Right hindlimb (tissue), 1 donor: ENCODE data around the gene STPG4.

Experiments
- DNase-seq: peaks from one replicate; pipeline ENCODE4 v3.0.0-alpha.2; 2018

The STPG4 gene

GRCh38 chr2:47086054-47086471, 69.0 kb downstream of the STPG4 start:
- DNase-seq = peak; percentile 29

DNA sequence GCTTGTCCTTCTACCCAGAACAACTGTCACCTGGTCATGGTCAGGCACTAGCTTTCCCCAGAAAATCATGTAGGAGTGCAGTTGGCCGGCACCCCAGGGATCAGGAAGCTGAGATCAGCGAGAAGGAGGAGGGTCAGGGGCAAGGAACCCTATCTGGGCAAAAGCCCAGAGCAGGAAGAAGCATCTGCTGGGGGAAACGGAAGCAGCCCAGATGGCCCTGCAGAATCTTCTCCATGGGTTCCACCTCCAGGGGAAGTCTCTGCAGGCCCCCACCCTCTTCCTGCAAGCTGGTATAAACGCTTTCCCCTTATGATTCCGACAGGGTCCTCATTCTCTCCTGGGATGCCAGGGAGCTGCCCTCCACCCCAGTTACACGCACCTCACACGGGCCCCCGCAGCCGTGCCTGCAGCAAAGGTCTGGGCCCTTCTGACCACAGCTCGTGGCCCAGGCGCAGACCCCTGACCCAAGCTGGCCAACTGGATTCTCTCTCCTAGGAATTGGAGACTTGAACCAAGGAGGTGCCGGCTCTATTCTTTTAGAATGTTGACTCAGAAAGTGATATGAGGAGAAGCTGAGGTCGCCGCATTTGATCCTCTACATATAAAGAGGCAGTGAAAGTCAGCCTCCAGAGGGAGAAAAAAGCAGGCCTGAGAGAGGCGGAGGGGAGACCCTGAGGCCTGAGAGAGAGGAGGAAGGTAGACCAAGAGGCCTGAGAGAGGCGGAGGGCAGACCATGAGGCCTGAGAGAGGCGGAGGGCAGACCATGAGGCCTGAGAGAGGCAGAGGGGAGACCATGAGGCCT, 71.0 kb downstream of the STPG4 start:
- DNase-seq = no peak

DNA sequence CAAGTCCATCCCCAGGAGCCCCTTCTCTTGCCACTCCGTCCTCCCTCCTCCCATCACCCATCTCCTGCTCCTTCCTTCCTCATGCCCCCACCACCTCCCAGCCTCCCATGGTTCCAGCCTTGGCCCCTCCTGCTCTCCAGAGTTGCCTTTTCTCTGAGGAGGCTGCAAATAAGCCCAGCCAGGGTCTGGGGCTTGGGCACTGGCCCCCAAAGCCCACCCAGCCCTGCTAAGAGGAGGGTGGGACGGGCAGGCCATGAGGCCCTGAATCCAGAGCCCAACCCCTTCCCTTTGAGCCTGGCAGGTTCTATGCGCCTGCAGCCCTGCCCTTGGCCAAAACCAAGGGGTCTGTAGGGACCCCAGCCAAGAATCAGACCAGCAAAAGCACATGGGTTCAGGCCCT, 71.6 kb downstream of the STPG4 start:
- DNase-seq = no peak

DNA sequence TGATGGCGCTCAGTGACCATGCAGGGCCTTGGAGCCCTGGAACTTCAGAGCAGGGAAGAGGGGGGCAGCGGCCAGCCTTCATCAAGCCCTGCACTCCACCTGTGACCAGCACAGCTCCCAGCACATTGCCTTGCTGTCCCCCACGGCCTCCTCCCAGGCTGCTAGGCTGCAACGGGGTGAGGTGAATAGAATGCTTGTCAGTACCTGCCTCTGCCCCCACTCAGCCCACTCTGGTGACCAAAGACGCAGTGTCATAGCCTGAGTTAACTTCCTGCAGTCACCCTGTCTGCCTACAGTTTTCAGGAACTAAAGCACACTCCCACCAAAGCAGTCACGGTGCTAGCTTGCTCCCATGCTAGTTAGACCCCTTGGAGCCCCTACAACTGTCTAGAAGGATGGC, 72.1 kb downstream of the STPG4 start:
- no peak for DNase-seq

- DNase-seq = no peak
Observed at GRCh38 chr2:47080888-47081301, 74.2 kb downstream of the STPG4 start.

- DNase-seq = peak; percentile 22
Observed at GRCh38 chr2:47079515-47080412, 75.3 kb downstream of the STPG4 start.

GRCh38 chr2:47078541-47079482, 76.3 kb downstream of the STPG4 start:
- no peak for DNase-seq

DNA sequence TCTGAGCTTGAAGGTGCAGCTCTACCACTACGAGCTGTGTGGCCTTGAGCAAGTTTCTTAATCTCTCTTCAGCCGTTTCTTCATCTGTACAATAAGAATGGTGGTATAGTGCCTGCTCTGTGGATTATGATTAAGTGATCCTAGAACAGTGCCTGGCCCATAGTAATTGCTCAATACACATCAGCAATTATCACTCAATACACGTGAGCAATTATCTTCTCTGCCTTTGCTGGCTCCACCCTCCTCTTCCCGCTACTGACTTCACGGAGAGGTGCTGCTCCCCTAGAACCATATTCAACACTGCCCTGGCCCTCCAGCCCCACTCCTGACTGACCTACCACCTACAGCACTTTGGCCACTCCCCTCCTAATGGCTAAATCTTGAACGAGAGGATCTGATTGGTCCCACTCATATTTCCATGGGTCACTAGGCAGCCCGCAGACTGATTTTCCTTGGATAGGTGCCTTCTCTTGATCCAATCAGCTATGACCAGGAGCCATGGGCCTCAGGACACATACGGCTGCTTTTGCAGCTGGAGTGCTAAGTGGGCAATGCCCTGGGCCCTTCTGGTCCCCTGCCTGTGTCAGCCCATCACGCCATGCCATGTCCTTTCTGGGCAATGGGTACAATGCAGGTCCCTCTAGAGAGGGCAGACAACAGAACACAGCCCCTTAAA, 77.5 kb downstream of the STPG4 start:
- no peak for DNase-seq

- DNase-seq = no peak
Observed at GRCh38 chr2:47076586-47077441, 78.3 kb downstream of the STPG4 start.

- no peak for DNase-seq
Observed at GRCh38 chr2:47076126-47076506, 79.0 kb downstream of the STPG4 start.

DNA sequence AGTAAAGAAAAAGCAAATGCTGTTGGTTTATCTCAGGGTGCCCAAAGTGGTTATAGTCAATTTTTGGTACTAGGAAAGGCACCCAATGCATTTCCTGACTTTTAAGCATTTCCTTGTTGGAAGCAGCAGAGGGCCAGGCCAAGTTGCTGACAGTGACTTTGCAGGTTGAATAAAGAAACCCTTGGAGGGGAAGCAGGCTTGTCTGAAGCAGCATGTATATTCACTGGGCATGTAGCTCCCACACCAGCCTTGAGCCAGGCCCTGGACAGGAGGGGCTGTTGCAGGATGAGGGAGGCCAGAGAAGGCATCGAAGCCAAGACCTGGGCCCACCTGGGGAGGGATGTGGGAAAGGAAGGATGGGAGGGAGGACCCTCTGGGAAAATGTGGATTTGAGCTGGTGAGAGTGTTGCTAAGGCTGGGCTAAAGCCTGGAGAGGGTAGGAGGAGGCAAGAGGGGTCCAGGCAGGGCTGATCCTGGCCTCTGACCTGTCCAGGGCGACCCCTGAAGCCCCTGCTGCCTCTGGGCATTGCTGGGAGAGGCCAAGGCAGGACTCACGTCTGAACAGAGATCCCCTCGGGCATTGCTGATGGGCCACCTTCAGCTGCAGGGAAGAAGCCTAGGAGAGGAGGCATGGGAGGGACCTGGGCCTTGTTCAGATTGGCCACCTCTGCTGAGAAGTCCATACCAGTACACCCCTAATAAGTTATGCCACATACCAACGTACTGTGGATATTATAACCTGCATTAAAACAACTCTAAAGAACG, 79.6 kb downstream of the STPG4 start:
- DNase-seq = no peak

DNA sequence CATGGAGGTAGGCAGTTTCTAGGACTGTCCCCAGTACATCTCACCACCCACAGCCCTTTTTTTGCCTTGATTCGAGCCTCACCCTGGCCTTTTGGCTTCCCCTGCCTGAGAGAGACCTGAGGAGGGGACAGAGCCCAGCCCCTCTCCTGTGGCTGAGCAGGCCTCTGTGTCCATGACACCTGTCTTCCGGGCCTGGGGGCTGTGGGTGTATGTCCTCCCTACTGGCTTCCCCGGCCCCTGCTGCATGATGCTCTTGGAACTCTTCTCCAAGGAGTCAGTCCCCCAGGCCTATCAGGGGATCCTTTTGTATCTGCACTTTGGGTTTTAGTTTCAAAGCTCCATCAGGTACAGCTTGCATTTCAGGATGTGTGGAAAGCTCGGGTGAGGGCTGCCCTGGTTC, 80.4 kb downstream of the STPG4 start:
- no peak for DNase-seq

GRCh38 chr2:47073641-47074040, 81.5 kb downstream of the STPG4 start:
- DNase-seq = no peak

- DNase-seq = no peak
Observed at GRCh38 chr2:47073217-47073616, 81.9 kb downstream of the STPG4 start.

DNA sequence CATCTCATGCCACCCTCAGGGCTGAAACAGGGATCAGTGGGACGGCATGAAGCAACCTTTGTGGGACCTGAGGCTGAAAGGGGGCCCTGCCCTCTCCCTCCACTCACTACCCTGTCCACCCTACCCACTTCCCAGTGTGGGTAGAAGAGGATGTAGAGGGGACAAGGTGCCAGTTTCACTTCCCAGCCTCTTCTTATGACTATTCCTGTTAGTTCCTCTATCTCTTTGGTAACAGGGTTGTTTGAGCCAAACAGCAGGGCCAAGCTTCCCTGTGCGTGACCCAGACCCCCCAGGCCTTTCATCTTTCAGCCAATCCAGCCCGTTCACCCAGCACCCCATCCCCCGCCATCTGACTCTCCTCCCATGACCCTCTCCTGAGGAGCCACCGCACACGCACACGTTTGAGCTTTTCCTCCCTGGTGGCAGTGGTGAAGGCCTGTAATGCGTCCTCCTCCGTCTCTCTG, 82.3 kb downstream of the STPG4 start:
- DNase-seq = no peak

DNA sequence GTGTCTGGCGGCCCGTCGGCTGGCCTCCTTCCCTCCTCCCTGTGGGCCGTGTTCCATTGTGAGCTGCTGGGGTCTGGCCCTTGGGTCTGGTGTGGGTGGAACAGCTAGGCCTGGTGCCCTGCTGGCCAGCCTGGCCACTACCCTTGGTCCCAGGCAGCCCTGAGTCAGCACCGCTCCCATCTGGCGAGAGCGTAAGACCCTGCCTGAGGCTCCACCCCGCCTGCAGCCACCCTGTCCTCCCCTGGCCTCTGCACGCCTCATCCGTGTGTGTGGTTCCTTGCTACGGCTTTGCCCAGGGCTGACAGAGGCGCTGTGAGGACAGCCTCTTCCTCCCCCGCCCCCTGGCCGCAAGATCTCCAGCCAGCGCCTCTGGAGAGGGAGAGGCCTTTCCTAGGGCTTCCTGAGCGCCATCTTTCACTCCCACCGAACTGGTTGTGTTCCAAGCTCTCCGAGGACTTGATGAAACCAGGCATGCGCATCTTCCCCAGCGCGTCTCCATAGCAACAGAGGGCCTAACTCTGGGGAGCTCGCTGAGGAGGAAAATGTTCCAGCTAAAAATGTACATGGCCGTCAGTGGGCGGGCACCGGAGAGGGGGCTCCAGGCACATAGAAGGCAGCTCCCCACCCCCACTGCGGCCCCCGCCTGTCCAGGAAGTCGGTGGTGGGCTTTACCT, 83.0 kb downstream of the STPG4 start:
- peak; percentile 89 for DNase-seq

GRCh38 chr2:47070920-47071824, 83.9 kb downstream of the STPG4 start:
- DNase-seq = peak; percentile 74

DNA sequence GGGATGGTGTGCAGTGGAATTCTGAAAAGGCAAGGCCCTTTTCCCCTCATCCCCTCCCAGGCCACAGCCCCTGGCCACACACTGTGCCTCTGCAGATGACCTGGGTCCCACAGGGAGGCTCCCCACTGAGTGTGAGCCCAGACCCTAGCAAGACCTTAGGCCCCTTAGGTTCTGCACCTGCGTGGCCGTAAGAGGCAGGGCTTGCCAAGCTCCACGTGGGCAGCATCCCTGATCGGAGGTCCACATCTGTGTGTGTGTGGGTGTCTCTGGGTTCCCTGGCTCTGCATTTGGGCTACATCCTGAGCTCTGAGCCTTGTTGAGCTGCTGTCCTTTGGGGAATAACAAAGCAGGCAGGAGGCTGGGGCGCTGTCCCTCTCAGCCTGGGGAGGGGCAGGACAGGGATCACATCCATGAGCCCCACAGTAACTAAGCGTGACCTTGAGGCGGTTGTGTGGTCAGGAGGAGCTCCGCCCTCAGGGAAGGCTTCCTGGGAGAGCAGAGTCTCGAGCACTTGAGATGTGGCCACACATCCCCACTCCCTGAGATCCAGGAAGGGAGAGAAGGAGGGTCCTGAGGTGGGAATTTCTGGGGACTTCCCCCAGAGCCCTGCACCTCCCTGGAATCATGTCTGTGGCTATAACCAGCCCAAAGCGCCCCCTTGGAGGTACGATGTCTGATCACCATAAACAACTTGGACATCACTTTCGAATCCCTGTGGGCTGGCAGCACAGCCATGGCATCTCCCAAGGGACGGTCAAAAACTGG, 84.8 kb downstream of the STPG4 start:
- no peak for DNase-seq
